ENCODE data around the gene SKI. TPM values are rescaled to one million over a fixed set of nuclear protein-coding genes. Genes with fewer than 3 reads are reported as not detected.

Gene SKI
- total RNA-seq, 1 donor from 2014 or later, result 66.2 TPM

- H3K4me3 Mint-ChIP-seq (ENCODE audit: unreplicated experiment), result no peak overlapping the region
- H3K27me3 Mint-ChIP-seq (ENCODE audit: low read depth, unreplicated experiment), result peaks cover 24% of the 10 kb centered on the region
- FAIRE-seq, result no peak
- Histone ChIP-seq H3K4me2 (ENCODE audit: low read length) (no peak overlapping the region), H3K27me3 (ENCODE audit: insufficient read depth, low read length) (no peaks in the 10 kb centered on the region), H3K4me1 (ENCODE audit: insufficient read depth, low read length) (no peaks in the 10 kb centered on the region), H4K20me1 (ENCODE audit: insufficient read depth, low read length) (no peaks in the 10 kb centered on the region), H3K9ac (ENCODE audit: low read length) (no peak overlapping the region), H3K9me3 (ENCODE audit: insufficient read depth, low read depth, low read length) (no peaks in the 10 kb centered on the region), H3K36me3 (ENCODE audit: insufficient read depth, low read length) (no peaks in the 10 kb centered on the region), H3K27ac (ENCODE audit: low read depth, low read length) (no peak overlapping the region), H2AFZ (ENCODE audit: low read depth, low read length) (no peak overlapping the region), H3K79me2 (ENCODE audit: insufficient read depth, low read length) (no peaks in the 10 kb centered on the region), H3K4me3 (ENCODE audit: insufficient read depth, low read depth, low read length) (no peak overlapping the region)
- H3K9me3 Mint-ChIP-seq (ENCODE audit: unreplicated experiment), result no peaks in the 10 kb centered on the region
- H3K27ac Mint-ChIP-seq (ENCODE audit: unreplicated experiment), result no peak overlapping the region
- TF ChIP-seq CTCF (IDR thresholded peaks at IDR 0.05; ENCODE audit: insufficient read depth, low read depth, low read length) (no peak), EZH2 (IDR thresholded peaks at IDR 0.05; ENCODE audit: insufficient read depth, low read length) (no peak)
- H3K36me3 Mint-ChIP-seq (ENCODE audit: low read depth, unreplicated experiment), result no peaks in the 10 kb centered on the region
- no peak for DNase-seq (ENCODE audit: low read depth)
- H3K4me1 Mint-ChIP-seq (ENCODE audit: low read depth, unreplicated experiment), result no peaks in the 10 kb centered on the region
Measured at GRCh38 chr1:2344744-2345296, 116.7 kb downstream of the SKI start.

- FAIRE-seq (no peak), DNase-seq (ENCODE audit: low read depth) (no peak)
- no peaks in the 10 kb centered on the region for H3K36me3 ChIP-seq (ENCODE audit: insufficient read depth, low read length)
- Mint-ChIP-seq H3K4me1 (ENCODE audit: low read depth, unreplicated experiment) (no peaks in the 10 kb centered on the region), H3K27ac (ENCODE audit: unreplicated experiment) (no peak overlapping the region), H3K4me3 (ENCODE audit: unreplicated experiment) (no peak overlapping the region), H3K36me3 (ENCODE audit: low read depth, unreplicated experiment) (no peaks in the 10 kb centered on the region), H3K9me3 (ENCODE audit: unreplicated experiment) (no peaks in the 10 kb centered on the region), H3K27me3 (ENCODE audit: low read depth, unreplicated experiment) (peaks cover 21% of the 10 kb centered on the region)
- H4K20me1 ChIP-seq (ENCODE audit: insufficient read depth, low read length), result no peaks in the 10 kb centered on the region
- H3K79me2 ChIP-seq (ENCODE audit: insufficient read depth, low read length), result no peaks in the 10 kb centered on the region
- no peak overlapping the region for H3K4me2 ChIP-seq (ENCODE audit: low read length)
- no peak overlapping the region for H3K27ac ChIP-seq (ENCODE audit: low read depth, low read length)
- no peak overlapping the region for H2AFZ ChIP-seq (ENCODE audit: low read depth, low read length)
- no peak overlapping the region for H3K4me3 ChIP-seq (ENCODE audit: insufficient read depth, low read depth, low read length)
- H3K9ac ChIP-seq (ENCODE audit: low read length), result no peak overlapping the region
- H3K9me3 ChIP-seq (ENCODE audit: insufficient read depth, low read depth, low read length), result no peaks in the 10 kb centered on the region
- TF ChIP-seq EZH2 (IDR thresholded peaks at IDR 0.05; ENCODE audit: insufficient read depth, low read length) (no peak), CTCF (IDR thresholded peaks at IDR 0.05; ENCODE audit: insufficient read depth, low read depth, low read length) (no peak)
- no peaks in the 10 kb centered on the region for H3K4me1 ChIP-seq (ENCODE audit: insufficient read depth, low read length)
- no peaks in the 10 kb centered on the region for H3K27me3 ChIP-seq (ENCODE audit: insufficient read depth, low read length)
Measured at GRCh38 chr1:2345297-2346075, 117.4 kb downstream of the SKI start.

Measured in astrocyte (in vitro differentiated cells and primary cell).